Stimulated activated CD4-positive, alpha-beta T cell treated with anti-CD3 and anti-CD28 coated beads, TNF-alpha, amount 100 ng/mL, for 24 hours (primary cell): ENCODE results near the gene TROAP.
A peak's percentile ranks its signal among the peaks of the same experiment; 100 is the strongest.
"Not testable (repeated sequence)": the region's sequence is repeated elsewhere in the genome, so short reads cannot be mapped to it uniquely, and the experiment has no call there.

ENCODE experiments used
- DNase-seq, 3 experiments: peaks; one replicate each; pipeline ENCODE4 v3.0.0-alpha.2; 2020; ENCODE audit warnings: low read depth in 3 of 3

TROAP gene

GRCh38 chr12:49366652-49367380 is 43.8 kb downstream of the TROAP start:
- peak; percentile 67 to 87 (median 69) for DNase-seq

- DNase-seq = peak in 2 of 3 experiments; percentile 63 to 94
Measured at GRCh38 chr12:49367381-49368239, 44.6 kb downstream of the TROAP start, which contains the start of gene SPATS2. Gene SPATS2, plus strand, starts transcription at chr12:49367462. Its CDS starts 93,551 bp downstream, at chr12:49461013.

- no peak for DNase-seq
Measured at GRCh38 chr12:49368240-49368600, 45.2 kb downstream of the TROAP start.

GRCh38 chr12:49369411-49370145 is 46.5 kb downstream of the TROAP start:
- no peak for DNase-seq

- DNase-seq = no peak
Measured at GRCh38 chr12:49370539-49370938, 47.5 kb downstream of the TROAP start.

GRCh38 chr12:49375406-49375805 is 52.4 kb downstream of the TROAP start:
- no peak for DNase-seq

GRCh38 chr12:49377386-49377785 is 54.3 kb downstream of the TROAP start:
- no peak for DNase-seq

- DNase-seq = not testable (repeated sequence)
Measured at GRCh38 chr12:49380184-49380583, 57.1 kb downstream of the TROAP start.
